Peyer's patch (tissue), 4 donors: ENCODE results near the gene OLIG3. TPM values are rescaled to one million over a fixed set of nuclear protein-coding genes. Genes with fewer than 3 reads are reported as not detected.

Source experiments
- DNase-seq, 3 donors: peaks; one replicate each; pipeline ENCODE4 v3.0.0-alpha.2; 2017 to 2019
- H3K27ac ChIP-seq, 4 donors: fragments of 200-600 bp; sonication (generic); one replicate each; pipeline ENCODE4 v1.5.1; 2016 to 2019
- H3K27me3 ChIP-seq, 2 donors: fragments of 200-600 bp; sonication (generic); one replicate each; pipeline ENCODE4 v1.5.1; 2019
- H3K36me3 ChIP-seq, 3 donors: fragments of 200-600 bp; sonication (generic); one replicate each; pipeline ENCODE4 v1.5.1; 2016 to 2019
- H3K4me1 ChIP-seq, 4 donors: fragments of 200-600 bp; sonication (generic); one replicate each; pipeline ENCODE4 v1.5.1; 2016 to 2019
- H3K4me3 ChIP-seq, 4 donors: fragments of 200-600 bp; sonication (generic); 1 replicate in 3 of 4; 2 replicates in 1 of 4; pipeline ENCODE4 v1.5.1; 2016 to 2019; ENCODE audit warnings: mild to moderate bottlenecking in 1 of 4
- H3K9me3 ChIP-seq, 4 donors: fragments of 200-600 bp; sonication (generic); one replicate each; pipeline ENCODE4 v1.5.1; 2016 to 2019; ENCODE audit warnings: mild to moderate bottlenecking in 1 of 4
- POLR2A ChIP-seq, 2 donors: fragments of 450-650 bp; IDR thresholded peaks; one replicate each; pipeline ENCODE4 v1.5.1; 2017; ENCODE audit warnings: antibody characterized with exemption in 2 of 2, mild to moderate bottlenecking in 2 of 2, moderate library complexity in 2 of 2
- total RNA-seq, 4 donors: library from RNA; depleted of rRNA; stranded (reverse); fragments of >200 nt; gene quantifications; one replicate each; pipeline ENCODE4 v1.1.0, GENCODE V29; 2016
- TF ChIP-seq, protein P1 (sequence below), 6 experiments: fragments of 450-650 bp in 4 of 6; fragments of 200-600 bp in 2 of 6; sonication (generic) in 1 of 6; IDR thresholded peaks; one replicate each; pipeline ENCODE4 v1.5.1; 2017 to 2019; ENCODE audit warnings: antibody characterized with exemption in 6 of 6, mild to moderate bottlenecking in 3 of 6, moderate library complexity in 1 of 6

The OLIG3 gene
- total RNA-seq, 4 donors from 2014 or later = not detected

DNA sequence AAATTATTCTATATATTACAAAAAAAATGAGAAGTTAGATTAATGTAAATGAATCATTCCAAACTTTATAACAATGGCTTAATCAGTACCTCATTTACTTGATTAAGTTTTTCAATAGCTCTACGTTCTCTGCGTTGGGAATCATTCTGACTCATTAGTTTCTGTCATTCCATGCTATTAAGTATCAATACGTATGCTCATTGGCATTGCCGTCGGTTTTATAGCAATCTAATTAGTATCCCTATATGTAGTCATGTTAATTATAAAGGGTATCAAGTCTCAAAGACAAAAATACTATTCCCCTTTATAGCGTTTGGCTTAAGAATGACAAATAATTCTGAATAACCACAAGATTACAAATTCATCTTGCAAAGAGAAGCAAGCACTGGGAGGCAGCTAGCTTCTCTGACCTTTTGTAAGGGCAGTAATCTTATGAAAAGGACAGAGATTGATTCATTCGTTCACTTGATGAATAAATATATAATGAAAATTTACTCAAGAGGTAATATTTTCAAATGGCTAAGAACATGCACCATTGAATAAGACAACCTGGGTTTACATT is 41.8 kb downstream of the OLIG3 start:
- TF ChIP-seq, protein P1, sequence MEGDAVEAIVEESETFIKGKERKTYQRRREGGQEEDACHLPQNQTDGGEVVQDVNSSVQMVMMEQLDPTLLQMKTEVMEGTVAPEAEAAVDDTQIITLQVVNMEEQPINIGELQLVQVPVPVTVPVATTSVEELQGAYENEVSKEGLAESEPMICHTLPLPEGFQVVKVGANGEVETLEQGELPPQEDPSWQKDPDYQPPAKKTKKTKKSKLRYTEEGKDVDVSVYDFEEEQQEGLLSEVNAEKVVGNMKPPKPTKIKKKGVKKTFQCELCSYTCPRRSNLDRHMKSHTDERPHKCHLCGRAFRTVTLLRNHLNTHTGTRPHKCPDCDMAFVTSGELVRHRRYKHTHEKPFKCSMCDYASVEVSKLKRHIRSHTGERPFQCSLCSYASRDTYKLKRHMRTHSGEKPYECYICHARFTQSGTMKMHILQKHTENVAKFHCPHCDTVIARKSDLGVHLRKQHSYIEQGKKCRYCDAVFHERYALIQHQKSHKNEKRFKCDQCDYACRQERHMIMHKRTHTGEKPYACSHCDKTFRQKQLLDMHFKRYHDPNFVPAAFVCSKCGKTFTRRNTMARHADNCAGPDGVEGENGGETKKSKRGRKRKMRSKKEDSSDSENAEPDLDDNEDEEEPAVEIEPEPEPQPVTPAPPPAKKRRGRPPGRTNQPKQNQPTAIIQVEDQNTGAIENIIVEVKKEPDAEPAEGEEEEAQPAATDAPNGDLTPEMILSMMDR (IDR thresholded peaks at IDR 0.05) = no peak
- TF ChIP-seq POLR2A (IDR thresholded peaks at IDR 0.05) = no peak
- no peaks in the 10 kb centered on the region for H3K9me3 ChIP-seq
- H3K27me3 ChIP-seq = no peaks in the 10 kb centered on the region
- no peak overlapping the region for H3K27ac ChIP-seq
- H3K4me3 ChIP-seq = no peak overlapping the region
- no peaks in the 10 kb centered on the region for H3K36me3 ChIP-seq
- DNase-seq = no peak
- no peaks in the 10 kb centered on the region for H3K4me1 ChIP-seq

GRCh38 chr6:137443901-137444300 is 50.3 kb downstream of the OLIG3 start:
- Histone ChIP-seq H3K27ac (no peak overlapping the region), H3K36me3 (no peaks in the 10 kb centered on the region), H3K4me1 (no peaks in the 10 kb centered on the region), H3K4me3 (no peak overlapping the region), H3K27me3 (no peaks in the 10 kb centered on the region), H3K9me3 (no peaks in the 10 kb centered on the region)
- no peak for DNase-seq
- no peak for TF ChIP-seq POLR2A (IDR thresholded peaks at IDR 0.05)
- TF ChIP-seq, protein P1 (IDR thresholded peaks at IDR 0.05) = no peak
